ENCODE results near the gene CD99L2.

GRCh38 chrX:150771116-150771515 is 127.4 kb downstream of the CD99L2 start:
- TF ChIP-seq CTCF (IDR thresholded peaks at IDR 0.05; ENCODE audit: low read length) (no peak), EZH2 (IDR thresholded peaks at IDR 0.05; ENCODE audit: borderline replicate concordance, low read length) (no peak)
